Measurements from ENCODE around the gene MAP6D1.

DNA sequence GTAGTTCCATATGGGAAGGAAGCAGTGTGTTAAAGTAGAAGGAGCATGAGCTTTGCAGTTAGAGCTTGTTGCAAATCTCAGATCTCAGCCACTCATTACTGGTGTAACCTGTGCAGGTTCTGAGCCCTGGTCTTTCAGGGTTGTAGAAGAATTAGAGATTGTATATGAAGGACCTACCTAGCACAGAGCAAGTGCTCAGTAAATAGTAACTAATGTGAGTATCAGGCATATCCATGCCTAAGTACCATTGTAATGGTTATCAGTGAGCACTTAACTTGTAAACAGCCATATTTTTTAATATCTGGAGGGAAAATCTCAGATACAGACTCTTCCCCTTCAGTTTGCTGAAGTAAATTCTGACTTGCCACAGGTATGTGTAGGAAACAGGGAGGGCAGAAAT is 59.3 kb downstream of the MAP6D1 start:
- TF ChIP-seq, protein P1, sequence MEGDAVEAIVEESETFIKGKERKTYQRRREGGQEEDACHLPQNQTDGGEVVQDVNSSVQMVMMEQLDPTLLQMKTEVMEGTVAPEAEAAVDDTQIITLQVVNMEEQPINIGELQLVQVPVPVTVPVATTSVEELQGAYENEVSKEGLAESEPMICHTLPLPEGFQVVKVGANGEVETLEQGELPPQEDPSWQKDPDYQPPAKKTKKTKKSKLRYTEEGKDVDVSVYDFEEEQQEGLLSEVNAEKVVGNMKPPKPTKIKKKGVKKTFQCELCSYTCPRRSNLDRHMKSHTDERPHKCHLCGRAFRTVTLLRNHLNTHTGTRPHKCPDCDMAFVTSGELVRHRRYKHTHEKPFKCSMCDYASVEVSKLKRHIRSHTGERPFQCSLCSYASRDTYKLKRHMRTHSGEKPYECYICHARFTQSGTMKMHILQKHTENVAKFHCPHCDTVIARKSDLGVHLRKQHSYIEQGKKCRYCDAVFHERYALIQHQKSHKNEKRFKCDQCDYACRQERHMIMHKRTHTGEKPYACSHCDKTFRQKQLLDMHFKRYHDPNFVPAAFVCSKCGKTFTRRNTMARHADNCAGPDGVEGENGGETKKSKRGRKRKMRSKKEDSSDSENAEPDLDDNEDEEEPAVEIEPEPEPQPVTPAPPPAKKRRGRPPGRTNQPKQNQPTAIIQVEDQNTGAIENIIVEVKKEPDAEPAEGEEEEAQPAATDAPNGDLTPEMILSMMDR (IDR thresholded peaks at IDR 0.05), result no peak
- TF ChIP-seq POLR2A (IDR thresholded peaks at IDR 0.05), result no peak
- TF ChIP-seq EP300 (IDR thresholded peaks at IDR 0.05), result no peak
